RWPE2 (cell line): Measurements from ENCODE around the gene FAM120B.
A peak's percentile ranks its signal among the peaks of the same experiment; 100 is the strongest.

Experiments
- ATAC-seq: fragments of 200-7000 bp; cut with Tn5 transposase; 3 replicates; pipeline ENCODE4 v1.9.1; 2021; ENCODE audit warnings: low read depth
- DNase-seq: peaks from one replicate; pipeline ENCODE4 v3.0.0-alpha.2; 2020; ENCODE audit warnings: low spot score
- H3K27ac ChIP-seq: fragments of 450-650 bp; 2 replicates; pipeline ENCODE4 v1.5.1; 2017; ENCODE audit warnings: mild to moderate bottlenecking; ENCODE audit not compliant: poor library complexity, severe bottlenecking
- H3K27me3 ChIP-seq: fragments of 250-450 bp; sonication (Bioruptor Pico); 2 replicates; pipeline ENCODE4 v1.5.1; 2021; ENCODE audit warnings: mild to moderate bottlenecking, moderate library complexity; ENCODE audit not compliant: insufficient read depth, poor library complexity, severe bottlenecking
- H3K36me3 ChIP-seq: fragments of 250-450 bp; sonication (Bioruptor Pico); 2 replicates; pipeline ENCODE4 v1.5.1; 2020; ENCODE audit warnings: low read depth, mild to moderate bottlenecking, moderate library complexity
- H3K4me1 ChIP-seq: fragments of 250-450 bp; sonication (Bioruptor Pico); 2 replicates; pipeline ENCODE4 v1.5.1; 2021; ENCODE audit warnings: mild to moderate bottlenecking, moderate library complexity; ENCODE audit not compliant: insufficient read depth, poor library complexity, severe bottlenecking
- H3K4me3 ChIP-seq: fragments of 250-450 bp; sonication (Bioruptor Pico); 2 replicates; pipeline ENCODE4 v1.5.1; 2021; ENCODE audit warnings: mild to moderate bottlenecking, moderate library complexity; ENCODE audit not compliant: severe bottlenecking
- H3K9me3 ChIP-seq: fragments of 250-450 bp; sonication (Bioruptor Pico); 2 replicates; pipeline ENCODE4 v1.5.1; 2021; ENCODE audit warnings: mild to moderate bottlenecking, moderate library complexity; ENCODE audit not compliant: severe bottlenecking
- TF ChIP-seq, protein P1 (sequence below): fragments of 450-650 bp; IDR thresholded peaks from one replicate; pipeline ENCODE4 v1.5.1; 2017; ENCODE audit warnings: mild to moderate bottlenecking, moderate library complexity; ENCODE audit not compliant: poor library complexity, severe bottlenecking

Gene FAM120B

DNA sequence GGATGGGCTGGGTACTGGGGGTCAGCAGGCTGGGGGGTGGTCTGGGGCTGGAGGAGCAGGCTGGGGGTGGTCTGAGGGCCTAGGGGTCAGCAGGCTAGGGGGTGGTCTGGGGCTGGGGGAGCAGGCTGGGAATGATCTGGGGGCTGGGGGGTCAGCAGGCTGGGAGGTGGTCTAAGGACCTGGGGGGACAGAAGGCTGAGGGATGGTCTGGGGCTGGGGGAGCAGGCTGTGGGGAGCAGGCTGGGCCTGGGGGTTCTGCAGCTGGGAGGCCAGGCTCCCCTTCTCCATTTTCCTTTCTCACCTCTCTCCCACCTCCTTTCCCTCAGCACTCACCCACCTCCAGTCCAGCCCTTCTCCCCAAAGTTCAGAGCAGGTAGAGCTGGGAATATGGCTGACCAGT, 132.3 kb downstream of the FAM120B start:
- no peaks in the 10 kb centered on the region for H3K27me3 ChIP-seq
- H3K4me1 ChIP-seq: peaks cover 9% of the 10 kb centered on the region
- H3K9me3 ChIP-seq: no peaks in the 10 kb centered on the region
- TF ChIP-seq, protein P1, sequence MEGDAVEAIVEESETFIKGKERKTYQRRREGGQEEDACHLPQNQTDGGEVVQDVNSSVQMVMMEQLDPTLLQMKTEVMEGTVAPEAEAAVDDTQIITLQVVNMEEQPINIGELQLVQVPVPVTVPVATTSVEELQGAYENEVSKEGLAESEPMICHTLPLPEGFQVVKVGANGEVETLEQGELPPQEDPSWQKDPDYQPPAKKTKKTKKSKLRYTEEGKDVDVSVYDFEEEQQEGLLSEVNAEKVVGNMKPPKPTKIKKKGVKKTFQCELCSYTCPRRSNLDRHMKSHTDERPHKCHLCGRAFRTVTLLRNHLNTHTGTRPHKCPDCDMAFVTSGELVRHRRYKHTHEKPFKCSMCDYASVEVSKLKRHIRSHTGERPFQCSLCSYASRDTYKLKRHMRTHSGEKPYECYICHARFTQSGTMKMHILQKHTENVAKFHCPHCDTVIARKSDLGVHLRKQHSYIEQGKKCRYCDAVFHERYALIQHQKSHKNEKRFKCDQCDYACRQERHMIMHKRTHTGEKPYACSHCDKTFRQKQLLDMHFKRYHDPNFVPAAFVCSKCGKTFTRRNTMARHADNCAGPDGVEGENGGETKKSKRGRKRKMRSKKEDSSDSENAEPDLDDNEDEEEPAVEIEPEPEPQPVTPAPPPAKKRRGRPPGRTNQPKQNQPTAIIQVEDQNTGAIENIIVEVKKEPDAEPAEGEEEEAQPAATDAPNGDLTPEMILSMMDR: no peak
- DNase-seq (no peak), ATAC-seq (no peak)
- no peaks in the 10 kb centered on the region for H3K36me3 ChIP-seq
- H3K4me3 ChIP-seq: no peak overlapping the region
- H3K27ac ChIP-seq: peak overlapping the region; percentile 63

DNA sequence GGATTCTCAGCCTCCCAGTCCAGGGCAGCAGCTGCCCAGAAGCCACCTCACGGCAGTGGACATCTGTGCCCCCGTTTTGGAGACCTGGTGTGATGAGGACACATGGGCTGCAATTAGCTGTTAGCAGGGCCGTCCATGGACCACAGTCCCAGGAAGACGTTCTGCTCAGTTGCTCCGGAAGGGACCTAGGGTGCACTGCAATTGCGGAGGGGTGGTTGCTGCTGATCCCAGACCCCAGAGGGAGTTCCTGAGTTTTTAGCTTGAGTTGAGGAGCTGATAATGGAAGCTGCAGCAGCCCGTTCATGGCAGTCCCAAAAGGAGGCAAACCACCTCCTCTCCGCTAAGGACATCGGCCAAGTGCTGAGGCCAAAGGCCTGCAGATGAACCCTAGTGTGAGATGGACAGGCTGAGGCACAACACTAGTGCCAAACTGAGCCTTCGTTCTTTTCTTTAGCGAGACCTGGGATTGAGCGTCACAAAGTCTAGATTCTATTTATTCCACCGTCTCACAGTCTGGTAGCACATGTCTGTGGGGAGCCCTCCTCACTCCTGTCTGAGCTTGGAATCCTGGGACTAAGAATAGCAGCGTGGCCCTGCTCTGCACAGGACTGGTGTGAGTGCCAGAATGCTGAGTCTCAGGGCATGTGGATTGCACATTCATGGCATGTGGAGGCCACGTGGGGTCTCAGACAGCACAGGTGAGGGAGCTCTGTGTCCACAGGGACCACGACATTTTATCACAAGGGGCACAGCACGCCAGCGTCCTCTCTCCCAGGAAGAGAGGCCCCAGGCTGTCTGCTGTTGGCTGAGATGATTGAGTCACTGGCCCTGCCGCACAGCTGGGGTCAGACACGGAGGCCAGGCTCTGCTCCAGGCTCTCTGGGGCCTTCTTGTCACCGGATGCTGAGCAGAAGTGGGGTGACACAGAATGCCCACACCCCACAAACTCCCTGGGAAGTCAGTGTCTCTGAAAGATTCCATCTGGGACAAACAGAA, 133.1 kb downstream of the FAM120B start:
- ATAC-seq: no peak
- TF ChIP-seq, protein P1: no peak
- Histone ChIP-seq H3K27me3 (no peaks in the 10 kb centered on the region), H3K36me3 (no peaks in the 10 kb centered on the region), H3K4me1 (peaks cover 9% of the 10 kb centered on the region), H3K9me3 (no peaks in the 10 kb centered on the region), H3K27ac (peak overlapping the region; percentile 63), H3K4me3 (no peak overlapping the region)
- DNase-seq: no peak

DNA sequence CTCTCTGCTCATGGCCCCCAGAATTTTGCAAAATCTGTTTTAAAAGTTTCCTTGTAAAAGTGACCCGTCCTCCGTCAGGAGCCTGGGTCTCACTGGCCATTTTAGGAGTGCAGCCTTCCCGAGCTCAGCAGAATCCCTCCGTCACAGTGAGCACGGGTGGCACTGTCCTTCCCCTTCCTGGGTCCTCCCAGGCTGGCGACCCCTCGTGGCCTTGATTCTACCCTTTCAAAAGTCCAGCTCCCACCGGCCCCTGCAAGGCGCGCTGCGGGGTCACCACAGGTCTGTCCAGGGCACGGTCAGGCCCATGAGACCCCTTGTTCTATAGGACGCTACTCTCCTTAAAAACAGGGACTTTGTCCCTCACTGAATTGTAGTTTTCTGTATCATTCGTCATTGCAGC, 133.9 kb downstream of the FAM120B start:
- DNase-seq (peak; percentile 55), ATAC-seq (no peak)
- no peaks in the 10 kb centered on the region for H3K9me3 ChIP-seq
- H3K4me3 ChIP-seq: no peak overlapping the region
- no peaks in the 10 kb centered on the region for H3K36me3 ChIP-seq
- no peaks in the 10 kb centered on the region for H3K27me3 ChIP-seq
- TF ChIP-seq, protein P1: no peak
- H3K27ac ChIP-seq: no peak overlapping the region
- peaks cover 9% of the 10 kb centered on the region for H3K4me1 ChIP-seq

DNA sequence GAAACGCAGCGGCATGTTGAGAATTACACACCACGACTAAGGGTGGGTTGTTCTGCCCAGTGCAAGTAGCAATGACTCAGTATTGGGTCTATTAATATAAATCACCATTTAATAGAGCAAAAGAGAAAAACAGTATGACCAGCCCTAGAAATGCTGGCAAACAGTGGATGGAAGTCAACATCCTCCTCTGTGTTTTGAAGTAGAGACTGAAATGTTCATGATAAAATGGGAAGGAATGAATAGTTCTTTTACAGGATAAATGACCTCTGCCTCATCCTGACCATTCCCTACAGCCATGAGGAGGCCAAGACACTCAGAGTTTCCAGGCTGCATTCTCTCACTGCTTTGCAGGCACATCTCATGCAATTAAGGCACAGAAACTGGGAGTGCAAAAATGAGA, 134.8 kb downstream of the FAM120B start:
- DNase-seq (no peak), ATAC-seq (no peak)

More for the DNA sequence above, 134.8 kb downstream of the FAM120B start:
- H3K4me3 ChIP-seq: no peak overlapping the region
- H3K9me3 ChIP-seq: no peaks in the 10 kb centered on the region
- peaks cover 9% of the 10 kb centered on the region for H3K4me1 ChIP-seq
- no peak overlapping the region for H3K27ac ChIP-seq
- TF ChIP-seq, protein P1: no peak
- H3K36me3 ChIP-seq: no peaks in the 10 kb centered on the region
- no peaks in the 10 kb centered on the region for H3K27me3 ChIP-seq
